Measurements from ENCODE around the gene EFTUD2. TPM values are rescaled to one million over a fixed set of nuclear protein-coding genes. Genes with fewer than 3 reads are reported as not detected.
A peak's percentile ranks its signal among the peaks of the same experiment; 100 is the strongest.

EFTUD2 gene
- total RNA-seq, 1 donor from 2014 or later, result 66.9 TPM

DNA sequence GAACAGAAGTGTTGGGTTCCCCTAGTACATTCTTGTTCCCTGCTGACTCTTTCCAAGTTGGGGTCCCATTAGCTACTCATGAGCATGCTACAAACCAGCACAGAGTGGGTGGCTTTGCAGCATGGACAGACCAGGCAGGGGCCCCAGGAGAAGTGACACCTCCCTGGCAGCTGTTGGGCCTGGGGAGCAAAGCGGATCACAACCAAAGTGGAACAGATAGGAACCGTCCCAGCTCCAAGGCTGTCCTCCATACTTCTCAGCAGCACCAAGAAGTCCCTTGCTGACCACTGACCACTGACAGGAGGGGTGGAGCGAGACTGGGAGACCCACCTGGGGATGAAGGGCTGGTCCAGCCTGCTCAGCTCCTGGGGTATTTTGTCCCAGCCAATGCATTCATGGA, 28.5 kb upstream of the EFTUD2 start:
- ATAC-seq (ENCODE audit: poor library complexity) (no peak), DNase-seq (no peak)
- intact Hi-C loops (cut with DNase I), result no loop called here

GRCh38 chr17:44926821-44927525, 27.7 kb upstream of the EFTUD2 start:
- intact Hi-C loops (cut with DNase I), result no loop called here
- DNase-seq, result no peak
- ATAC-seq (ENCODE audit: poor library complexity), result no peak

GRCh38 chr17:44925731-44926697, 26.8 kb upstream of the EFTUD2 start:
- DNase-seq, result no peak
- intact Hi-C loops (cut with DNase I), result no loop called here
- no peak for ATAC-seq (ENCODE audit: poor library complexity)

DNA sequence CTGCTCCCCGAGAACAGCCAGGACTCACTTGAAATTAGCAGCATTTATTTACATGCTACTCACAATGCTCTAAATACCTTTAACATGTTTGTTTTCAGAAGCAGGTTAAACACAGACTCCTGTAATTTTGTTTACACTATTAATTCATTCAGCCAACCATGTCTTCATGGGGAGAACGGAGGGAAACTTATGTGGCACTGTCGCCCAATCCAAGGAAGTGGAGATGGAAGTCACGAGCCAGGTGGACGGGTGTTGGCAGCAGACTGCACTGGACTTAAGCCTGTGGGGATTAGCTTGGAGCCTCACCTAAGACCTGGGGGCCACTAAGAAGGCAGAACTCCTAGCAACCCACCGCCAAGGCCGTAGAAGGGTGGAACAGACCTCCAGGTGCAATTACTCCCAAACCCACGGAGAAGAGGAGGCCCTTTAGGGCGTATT, 24.9 kb upstream of the EFTUD2 start:
- ATAC-seq (ENCODE audit: poor library complexity) (no peak), DNase-seq (no peak)
- intact Hi-C loops (cut with DNase I), result loop anchor here (5.0 kb wide), 1 partner anchor 208 kb away; the partner anchor contains the start of gene PLCD3

DNA sequence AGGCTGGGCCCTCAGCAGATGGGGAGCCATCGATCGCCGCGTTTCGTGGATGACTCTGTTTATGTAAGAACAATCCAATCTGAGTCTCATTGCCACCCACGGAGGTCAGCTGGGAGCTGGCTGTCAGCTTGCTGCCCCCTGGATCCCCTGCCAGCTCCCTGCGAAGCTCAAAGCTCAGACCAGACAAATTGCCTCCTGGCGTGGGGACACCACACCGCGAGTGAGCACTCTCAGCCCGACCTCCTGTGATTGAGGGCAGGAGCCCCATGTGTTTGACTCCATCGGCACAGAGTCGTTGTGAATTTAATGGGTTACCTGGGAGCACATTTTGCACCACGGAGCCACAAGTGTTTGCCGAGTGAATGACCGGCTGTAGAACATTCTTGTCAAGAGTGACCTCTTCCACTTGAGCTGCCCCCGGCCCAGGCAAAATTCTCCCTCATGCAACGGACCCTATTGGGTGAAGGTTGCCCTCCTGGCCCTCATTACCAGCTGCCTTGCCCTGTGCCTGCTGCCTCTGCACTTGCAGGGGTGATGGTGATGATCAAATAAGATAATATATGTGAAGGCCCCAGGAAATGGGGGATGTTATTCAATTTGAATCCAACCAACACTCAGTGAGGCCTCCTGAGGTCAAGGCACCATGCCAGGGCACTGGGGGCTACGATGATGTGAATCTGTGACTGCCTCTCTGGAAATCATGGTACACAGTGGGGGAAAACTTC, 23.7 kb upstream of the EFTUD2 start:
- no peak for DNase-seq
- intact Hi-C loops (cut with DNase I), result loop anchor here (5.0 kb wide), 1 partner anchor 209 kb away; the partner anchor contains the start of gene PLCD3
- ATAC-seq (ENCODE audit: poor library complexity), result no peak

DNA sequence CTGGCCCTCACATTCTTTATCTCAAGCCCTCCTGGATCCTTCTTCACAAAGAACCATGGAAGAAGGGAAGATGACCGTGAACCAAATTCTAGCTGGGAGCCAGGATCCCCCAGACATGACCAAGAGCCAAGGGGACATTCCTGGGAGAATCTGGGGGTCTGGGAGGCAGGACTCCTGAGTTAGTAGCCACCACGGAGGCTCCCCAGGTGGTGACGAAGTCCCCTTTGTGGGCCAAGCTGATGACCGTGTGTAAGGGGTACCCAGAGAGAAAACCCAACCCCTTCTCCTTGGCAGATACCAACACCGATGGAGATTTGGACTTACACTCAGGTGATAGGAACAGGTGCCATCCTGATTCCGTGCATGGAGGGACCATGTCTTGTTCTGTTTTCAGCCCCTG, 22.9 kb upstream of the EFTUD2 start:
- no peak for ATAC-seq (ENCODE audit: poor library complexity)
- intact Hi-C loops (cut with DNase I), result loop anchor here (5.0 kb wide), 1 partner anchor 210 kb away; the partner anchor contains the start of gene PLCD3

DNA sequence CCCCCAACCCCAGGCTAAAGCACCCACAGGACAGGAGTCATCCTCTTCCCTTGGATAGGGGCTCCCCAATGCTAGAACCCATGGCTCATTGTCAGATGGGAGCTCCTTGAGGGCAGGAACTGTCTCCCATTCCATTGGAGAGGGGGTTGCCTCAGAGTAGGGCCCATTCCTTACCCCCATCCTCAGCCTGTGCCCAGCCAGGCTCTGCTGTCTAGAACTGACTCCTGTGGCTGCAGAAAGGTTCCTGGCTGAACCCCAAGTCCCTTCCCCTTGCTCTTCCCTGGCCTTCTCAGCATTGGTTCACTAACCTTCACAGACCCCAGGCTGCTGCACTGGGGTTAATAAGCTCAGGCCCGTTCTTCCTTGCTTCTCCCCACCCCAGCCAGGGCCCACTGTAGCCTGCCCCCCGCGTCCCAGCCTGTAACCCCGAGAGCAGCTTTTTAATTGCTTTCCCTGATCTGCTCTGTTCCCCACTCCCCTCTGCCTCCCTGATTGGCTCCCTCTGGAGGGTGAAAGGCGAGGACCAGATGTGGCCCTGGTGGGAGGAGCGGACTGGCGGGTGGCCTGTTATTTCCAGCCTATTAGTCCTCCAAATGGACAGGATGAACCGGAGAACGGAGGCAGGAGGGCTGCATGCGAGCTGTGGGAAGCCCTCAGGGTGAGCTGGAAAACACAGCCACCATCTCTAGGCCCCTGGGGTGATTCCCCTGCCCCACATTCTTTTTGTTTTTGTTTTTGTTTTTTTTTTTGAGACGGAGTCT, 22.1 kb upstream of the EFTUD2 start:
- intact Hi-C loops (cut with DNase I), result loop anchor here (2.0 to 5.0 kb wide), 2 partner anchors 101 to 211 kb away; partner anchors contain the start of gene PLCD3
- ATAC-seq (ENCODE audit: poor library complexity) (peak; percentile 75), DNase-seq (peak; percentile 65)

More for the DNA sequence above, 22.9 kb upstream of the EFTUD2 start:
- DNase-seq, result no peak

- intact Hi-C loops (cut with DNase I), result loop anchor here (2.0 to 5.0 kb wide), 2 partner anchors 102 to 212 kb away; partner anchors contain the start of gene PLCD3
- no peak for DNase-seq
- ATAC-seq (ENCODE audit: poor library complexity), result peak; percentile 47
These were observed 21.3 kb upstream of the EFTUD2 start for GRCh38 chr17:44920565-44920940.

DNA sequence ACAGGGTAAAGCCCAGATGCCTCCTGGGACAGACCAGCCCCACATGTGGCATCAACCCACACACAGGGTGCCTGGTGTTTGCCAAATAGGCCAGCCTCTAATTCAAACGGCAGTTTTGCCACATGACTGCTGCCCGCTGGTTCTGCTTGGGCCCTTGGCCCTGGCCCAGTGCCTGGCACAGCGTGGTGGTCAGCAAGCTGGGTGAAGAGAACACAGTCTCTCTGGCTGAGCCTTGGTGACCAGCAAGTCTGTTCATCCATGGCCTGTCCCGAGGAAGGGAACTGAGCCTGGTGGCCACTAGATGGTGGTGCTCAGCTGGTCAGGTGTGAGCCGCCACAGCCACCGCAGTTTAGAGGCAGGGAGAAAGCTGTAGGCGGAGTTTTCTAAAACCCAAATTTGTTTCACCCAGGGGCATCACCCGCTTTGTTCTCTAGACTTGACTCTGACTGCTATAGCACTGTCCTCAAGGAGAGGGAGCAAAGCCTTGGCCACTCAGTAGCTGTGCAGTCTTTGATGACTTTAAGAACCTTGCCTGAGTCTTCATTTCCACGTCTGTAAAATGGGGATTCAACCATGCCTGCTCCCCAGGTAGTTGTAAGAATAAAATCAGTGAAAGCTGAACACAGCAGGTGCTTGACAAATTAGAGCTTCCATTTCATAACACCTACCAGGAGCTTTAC, 20.8 kb upstream of the EFTUD2 start:
- intact Hi-C loops (cut with DNase I), result loop anchor here (2.0 to 10.0 kb wide), 4 partner anchors 103 to 275 kb away; partner anchors contain the start of gene PLCD3
- ATAC-seq (ENCODE audit: poor library complexity), result peak; percentile 82
- DNase-seq, result peak; percentile 88

- ATAC-seq (ENCODE audit: poor library complexity) (no peak), DNase-seq (no peak)
- intact Hi-C loops (cut with DNase I), result loop anchor here (10.0 kb wide), 2 partner anchors 175 to 275 kb away; no protein-coding TSS in a partner anchor
These were observed 20.2 kb upstream of the EFTUD2 start for GRCh38 chr17:44919411-44919810.

DNA sequence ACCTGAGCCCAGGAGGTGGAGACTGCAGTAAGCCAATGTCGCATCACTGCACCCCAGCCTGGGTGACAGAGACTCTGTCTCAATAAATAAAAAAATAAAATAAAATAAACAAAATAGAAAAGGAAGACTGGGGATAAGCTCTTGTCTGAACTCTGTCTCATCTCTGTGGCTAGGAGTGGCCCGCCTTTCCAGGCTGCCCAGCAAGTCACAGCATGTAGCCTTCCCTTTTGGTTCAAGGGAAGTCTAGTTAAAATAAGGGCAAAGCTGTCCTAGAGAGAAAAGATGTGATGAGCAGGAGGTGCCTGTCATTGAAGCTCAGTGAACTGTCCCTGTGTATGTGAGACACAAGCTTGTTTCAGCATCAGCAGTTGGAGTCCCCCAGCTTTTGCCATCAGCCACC, 18.8 kb upstream of the EFTUD2 start:
- DNase-seq, result no peak
- intact Hi-C loops (cut with DNase I), result loop anchor here (10.0 kb wide), 2 partner anchors 177 to 277 kb away; no protein-coding TSS in a partner anchor
- ATAC-seq (ENCODE audit: poor library complexity), result no peak

DNA sequence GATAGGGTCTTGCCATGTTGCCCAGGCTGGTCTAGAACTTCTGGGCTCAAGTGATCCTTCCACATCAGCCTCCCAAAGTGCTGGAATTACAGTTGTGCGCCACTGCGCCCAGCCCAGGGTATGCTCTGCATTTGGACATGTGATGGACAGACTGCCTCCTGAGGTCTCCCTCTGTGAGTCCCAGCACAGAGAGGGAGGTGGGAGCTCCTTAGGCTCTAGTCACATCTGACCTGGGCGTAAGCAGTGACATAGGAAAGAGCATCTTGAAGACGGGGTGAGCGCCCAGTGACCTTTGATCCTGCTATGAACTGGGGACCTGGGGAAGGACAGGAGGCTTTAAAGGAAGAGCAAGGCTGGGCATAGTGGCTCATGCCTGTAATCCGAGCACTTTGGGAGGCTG, 18.2 kb upstream of the EFTUD2 start:
- intact Hi-C loops (cut with DNase I), result loop anchor here (10.0 kb wide), 2 partner anchors 177 to 277 kb away; no protein-coding TSS in a partner anchor

DNA sequence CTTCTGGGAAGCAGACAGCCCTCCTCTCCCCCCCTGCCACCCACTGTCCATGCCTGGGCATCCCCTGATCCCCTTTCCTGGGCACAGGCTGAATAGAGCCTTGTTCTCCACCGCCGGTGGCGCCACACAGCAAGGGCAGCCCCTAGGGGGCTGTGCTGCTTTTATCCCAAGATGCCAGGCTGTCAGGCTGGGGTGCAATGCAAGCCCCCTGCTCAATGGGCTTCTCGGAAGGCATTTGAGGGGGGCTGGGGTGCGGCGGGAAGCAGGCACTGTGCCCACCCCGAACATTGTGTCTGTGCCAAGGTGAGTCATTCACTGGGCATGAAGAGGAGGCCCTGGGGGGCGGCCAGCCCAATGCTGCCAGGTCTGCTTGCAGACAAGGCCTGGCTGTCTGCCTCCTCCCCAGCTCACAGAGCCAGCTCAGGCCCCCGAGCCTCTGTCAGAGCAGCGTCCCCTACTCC, 17.6 kb upstream of the EFTUD2 start:
- DNase-seq (peak; percentile 83), ATAC-seq (ENCODE audit: poor library complexity) (peak; percentile 50)
- intact Hi-C loops (cut with DNase I), result loop anchor here (10.0 kb wide), 2 partner anchors 178 to 278 kb away; no protein-coding TSS in a partner anchor

More for the DNA sequence above, 18.2 kb upstream of the EFTUD2 start:
- DNase-seq (no peak), ATAC-seq (ENCODE audit: poor library complexity) (no peak)

DNA sequence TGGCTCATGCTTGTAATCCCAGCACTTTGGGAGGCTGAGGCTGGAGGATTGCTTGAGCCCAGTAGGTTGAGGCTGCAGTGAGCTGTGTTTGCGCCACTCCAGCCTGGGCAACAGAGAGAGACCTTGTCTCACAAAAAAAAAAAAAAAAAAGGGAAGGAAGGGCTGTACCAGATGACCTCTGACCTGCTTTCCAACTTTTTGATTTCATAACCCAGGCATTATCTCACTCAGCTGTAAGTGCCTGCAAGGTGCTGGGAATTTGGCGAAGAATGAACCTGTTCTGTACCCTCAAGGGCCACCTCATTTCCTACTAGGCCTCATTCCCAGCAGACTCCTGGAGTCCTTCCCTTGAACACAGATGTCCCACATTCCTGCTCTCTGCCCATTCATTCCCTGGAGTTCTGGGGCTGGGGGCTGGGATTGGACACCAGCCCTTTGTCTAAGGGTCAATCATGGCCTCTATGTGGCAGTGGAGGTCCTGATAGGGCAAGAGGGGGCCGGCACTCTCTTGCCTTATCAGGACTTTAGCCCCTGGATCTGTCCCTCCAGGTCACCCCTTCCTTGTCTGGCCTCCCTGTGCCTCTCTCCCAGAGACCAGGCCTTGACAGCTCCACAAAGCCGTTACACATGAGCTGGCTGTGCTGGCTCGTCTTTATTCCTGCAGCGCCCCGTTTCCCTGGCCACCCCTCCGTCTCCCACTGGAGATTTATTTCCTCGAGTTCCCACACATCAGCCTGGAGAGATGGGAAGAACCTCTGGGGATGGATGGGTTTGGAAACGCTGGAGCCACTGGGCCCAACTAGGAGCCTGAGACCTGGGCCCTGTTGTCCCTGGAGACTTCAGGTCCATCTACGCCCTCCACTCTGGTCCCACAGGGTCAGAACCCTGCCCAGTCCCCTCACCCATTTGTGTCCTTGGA, 16.9 kb upstream of the EFTUD2 start:
- no peak for ATAC-seq (ENCODE audit: poor library complexity)
- intact Hi-C loops (cut with DNase I), result loop anchor here (10.0 kb wide), 2 partner anchors 179 to 279 kb away; no protein-coding TSS in a partner anchor
- no peak for DNase-seq

DNA sequence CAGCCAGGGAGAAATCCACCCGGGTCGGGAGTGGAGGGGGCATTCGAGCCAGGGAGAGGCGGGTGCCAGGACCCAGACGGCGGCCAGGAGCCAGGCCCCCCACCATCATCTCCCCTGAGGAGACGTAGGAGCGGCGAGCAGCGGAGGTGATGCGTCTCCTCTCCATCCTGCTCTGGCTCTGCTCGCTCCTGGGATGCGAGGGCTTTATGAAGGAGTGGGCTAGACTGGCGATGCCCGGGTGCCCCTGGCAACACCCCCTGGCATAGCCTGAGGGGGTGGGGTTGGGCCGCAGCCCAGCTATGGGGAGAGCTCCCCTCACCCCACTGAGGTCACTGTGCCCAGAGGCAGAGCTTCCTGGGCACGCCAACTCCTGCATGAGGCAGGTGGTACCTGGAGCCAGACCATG, 16.1 kb upstream of the EFTUD2 start, which contains the start of gene GFAP:
Gene GFAP (minus strand): TSS at position 180 of the 406 bp plus-strand sequence. CDS start 14 bp downstream, at position 166.
- DNase-seq (no peak), ATAC-seq (ENCODE audit: poor library complexity) (no peak)
- intact Hi-C loops (cut with DNase I), result loop anchor here (10.0 kb wide), 2 partner anchors 179 to 279 kb away; no protein-coding TSS in a partner anchor

All from Right ventricle myocardium superior (tissue), 1 donor.